CD8-positive, alpha-beta memory T cell (primary cell): ENCODE measurements around the gene OR51Q1. TPM values are rescaled to one million over a fixed set of nuclear protein-coding genes. Genes with fewer than 3 reads are reported as not detected.

Source experiments
- CTCF ChIA-PET: fragments of 350-600 bp; sonication (Branson Sonifier 250); formaldehyde crosslinking; loops from one replicate; lab custom pipeline; 2021; ENCODE audit warnings: antibody characterized with exemption; lab: Charles Lee
- POLR2A ChIA-PET: fragments of 350-600 bp; sonication (Branson Sonifier 250); formaldehyde crosslinking; loops from one replicate; lab custom pipeline; 2021; ENCODE audit warnings: antibody characterized with exemption; lab: Charles Lee
- DNase-seq, 5 donors: peaks; one replicate each; pipeline versions ENCODE4 v3.0.0 to v3.0.0-alpha.2; 2020 to 2022; ENCODE audit warnings: mixed read lengths in 1 of 5
- H3K27ac ChIP-seq: one replicate; pipeline ENCODE4 v1.7.0; 2013; ENCODE audit warnings: low read depth, mild to moderate bottlenecking, low read length, moderate library complexity
- H3K27me3 ChIP-seq: 2 replicates; pipeline ENCODE4 v1.7.0; 2013; ENCODE audit warnings: low read length, mild to moderate bottlenecking; ENCODE audit not compliant: insufficient read depth, poor library complexity, severe bottlenecking
- H3K36me3 ChIP-seq: 2 replicates; pipeline ENCODE4 v1.7.0; 2013; ENCODE audit warnings: mild to moderate bottlenecking, low read length, moderate library complexity; ENCODE audit not compliant: insufficient read depth
- H3K4me1 ChIP-seq: 2 replicates; pipeline ENCODE4 v1.7.0; 2013; ENCODE audit warnings: mild to moderate bottlenecking, low read length, moderate library complexity; ENCODE audit not compliant: insufficient read depth
- H3K4me3 ChIP-seq: 2 replicates; pipeline ENCODE4 v1.7.0; 2013; ENCODE audit warnings: mild to moderate bottlenecking, low read length
- H3K9me3 ChIP-seq: 2 replicates; pipeline ENCODE4 v1.7.0; 2013; ENCODE audit warnings: mild to moderate bottlenecking, low read length
- H3K27ac Mint-ChIP-seq, 8 donors: one replicate each; pipeline ENCODE4 v1.8.0; 2020 to 2021; ENCODE audit warnings: mixed read lengths in 8 of 8, mild to moderate bottlenecking in 6 of 8, inconsistent platforms in 3 of 8, moderate library complexity in 3 of 8
- H3K27me3 Mint-ChIP-seq, 2 donors: one replicate each; pipeline ENCODE4 v1.8.0; 2020 to 2021; ENCODE audit warnings: mixed read lengths in 2 of 2, mild to moderate bottlenecking in 1 of 2, moderate library complexity in 1 of 2
- H3K36me3 Mint-ChIP-seq, 3 donors: one replicate each; pipeline ENCODE4 v1.8.0; 2020 to 2021; ENCODE audit warnings: mixed read lengths in 3 of 3, inconsistent platforms in 1 of 3, mild to moderate bottlenecking in 1 of 3
- H3K4me1 Mint-ChIP-seq, 3 donors: one replicate each; pipeline ENCODE4 v1.8.0; 2020 to 2021; ENCODE audit warnings: mixed read lengths in 3 of 3, inconsistent platforms in 1 of 3, mild to moderate bottlenecking in 1 of 3
- H3K4me3 Mint-ChIP-seq, 7 donors: one replicate each; pipeline ENCODE4 v1.8.0; 2020 to 2021; ENCODE audit warnings: mixed read lengths in 7 of 7, mild to moderate bottlenecking in 6 of 7, moderate library complexity in 4 of 7, inconsistent platforms in 2 of 7
- H3K9me3 Mint-ChIP-seq, 5 donors: one replicate each; pipeline ENCODE4 v1.8.0; 2020 to 2022; ENCODE audit warnings: mixed read lengths in 5 of 5, mild to moderate bottlenecking in 3 of 5, moderate library complexity in 2 of 5, inconsistent platforms in 1 of 5
- polyA plus RNA-seq: library from polyadenylated mRNA; unstranded; fragments of 300-500 nt; fragmentation: Illumina TruSeq; gene quantifications from one replicate; pipeline ENCODE4 v1.2.3, GENCODE V29; 2021
- total RNA-seq, 2 experiments: library from RNA; stranded (reverse); gene quantifications; one replicate each; pipeline ENCODE4 v1.2.3, GENCODE V29; 2021

OR51Q1 gene
- total RNA-seq: not detected
- not detected for polyA plus RNA-seq

DNA sequence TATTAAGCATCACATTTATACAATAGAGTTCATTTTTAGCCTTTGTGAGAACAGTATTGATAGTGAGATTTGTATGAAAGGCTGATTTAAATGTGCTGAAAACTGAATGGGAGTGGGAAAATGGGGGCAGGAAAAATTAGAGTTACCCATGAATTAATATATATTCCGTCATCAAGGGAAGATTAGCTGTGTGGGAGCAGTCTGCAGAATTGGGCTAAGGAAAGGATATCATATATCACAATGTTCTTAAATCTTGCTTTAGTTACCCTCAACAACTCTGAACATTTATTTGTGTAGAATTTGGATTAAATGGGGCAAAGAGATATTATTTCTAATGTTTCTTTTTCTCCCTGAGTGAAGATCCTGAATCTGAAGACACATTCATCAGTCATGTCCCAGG is at the start of gene OR51Q1:
TSS of gene OR51Q1 (plus strand) at position 301 of the 400 bp plus-strand sequence. CDS start at position 391, 90 bp downstream.
- no peak within 1 kb of the TSS for H3K27ac Mint-ChIP-seq
- no peaks in the 10 kb centered on the region for H3K4me1 Mint-ChIP-seq
- Histone ChIP-seq H3K27me3 (no peaks in the 10 kb centered on the region), H3K27ac (no peak within 1 kb of the TSS), H3K4me1 (no peaks in the 10 kb centered on the region), H3K36me3 (no peaks in the 10 kb centered on the region), H3K4me3 (no peak within 1 kb of the TSS), H3K9me3 (no peaks in the 10 kb centered on the region)
- H3K9me3 Mint-ChIP-seq: peaks cover 0 to 3% (median 2%) of the 10 kb centered on the region in 5 donors
- ChIA-PET CTCF (no interaction called here), POLR2A (no interaction called here)
- H3K36me3 Mint-ChIP-seq: no peaks in the 10 kb centered on the region
- no peak for DNase-seq
- no peak within 1 kb of the TSS for H3K4me3 Mint-ChIP-seq
- peaks cover 4 to 23% of the 10 kb centered on the region in 2 donors for H3K27me3 Mint-ChIP-seq

GRCh38 chr11:5380740-5381342 is 41.1 kb upstream of the OR51Q1 start:
- H3K9me3 ChIP-seq: no peaks in the 10 kb centered on the region
- Mint-ChIP-seq H3K4me1 (no peaks in the 10 kb centered on the region), H3K27me3 (peaks cover 4 to 5% of the 10 kb centered on the region in 2 donors), H3K9me3 (no peaks in the 10 kb centered on the region), H3K27ac (no peak overlapping the region), H3K4me3 (no peak overlapping the region), H3K36me3 (no peaks in the 10 kb centered on the region)
- no peak for DNase-seq
- POLR2A ChIA-PET: no interaction called here
- no peaks in the 10 kb centered on the region for H3K36me3 ChIP-seq
- CTCF ChIA-PET: interaction anchor here (1.1 kb wide), 1 partner anchor 8 kb away, joined by 3 read pairs; no protein-coding TSS in a partner anchor
- no peaks in the 10 kb centered on the region for H3K27me3 ChIP-seq
- H3K4me1 ChIP-seq: no peaks in the 10 kb centered on the region
- H3K27ac ChIP-seq: no peak overlapping the region
- no peak overlapping the region for H3K4me3 ChIP-seq

- Histone ChIP-seq H3K36me3 (no peaks in the 10 kb centered on the region), H3K9me3 (no peaks in the 10 kb centered on the region), H3K4me3 (no peak within 1 kb of the TSS), H3K27me3 (no peaks in the 10 kb centered on the region), H3K4me1 (no peaks in the 10 kb centered on the region), H3K27ac (no peak within 1 kb of the TSS)
- CTCF ChIA-PET: no interaction called here
- no peak for DNase-seq
- Mint-ChIP-seq H3K4me1 (no peaks in the 10 kb centered on the region), H3K27ac (no peak within 1 kb of the TSS), H3K36me3 (no peaks in the 10 kb centered on the region), H3K27me3 (peaks cover 4 to 5% of the 10 kb centered on the region in 2 donors), H3K9me3 (no peaks in the 10 kb centered on the region), H3K4me3 (no peak within 1 kb of the TSS)
- POLR2A ChIA-PET: no interaction called here
These were observed 38.3 kb upstream of the OR51Q1 start, which contains the start of gene OR51M1 for GRCh38 chr11:5383576-5383975. Gene OR51M1 (plus strand): TSS chr11:5383812. CDS start chr11:5389399, 5,587 bp downstream.

DNA sequence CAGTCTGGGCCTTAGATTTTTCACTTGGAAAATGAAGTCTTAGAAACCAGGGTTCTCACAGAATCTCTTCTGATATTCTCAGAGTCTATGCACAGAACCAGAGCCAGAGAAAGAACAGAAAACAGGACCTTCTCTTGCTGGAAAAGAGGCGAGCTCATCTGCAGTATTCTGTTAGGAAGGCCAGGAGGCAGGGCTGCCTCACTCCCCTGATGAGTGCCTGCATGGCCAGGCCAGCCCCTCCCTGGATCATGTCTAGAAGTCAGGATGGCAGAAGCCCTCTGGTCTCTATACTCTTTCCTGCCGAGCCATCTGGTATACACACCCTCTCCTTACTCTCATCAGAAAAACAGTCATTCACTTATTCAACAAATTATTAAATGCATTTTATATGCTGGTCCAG is 37.6 kb upstream of the OR51Q1 start:
- no peaks in the 10 kb centered on the region for H3K9me3 Mint-ChIP-seq
- Histone ChIP-seq H3K4me3 (no peak overlapping the region), H3K27ac (no peak overlapping the region), H3K4me1 (no peaks in the 10 kb centered on the region), H3K36me3 (no peaks in the 10 kb centered on the region), H3K27me3 (no peaks in the 10 kb centered on the region), H3K9me3 (no peaks in the 10 kb centered on the region)
- H3K36me3 Mint-ChIP-seq: no peaks in the 10 kb centered on the region
- POLR2A ChIA-PET: no interaction called here
- DNase-seq: no peak
- no peaks in the 10 kb centered on the region for H3K4me1 Mint-ChIP-seq
- CTCF ChIA-PET: no interaction called here
- H3K27ac Mint-ChIP-seq: no peak overlapping the region
- no peak overlapping the region for H3K4me3 Mint-ChIP-seq
- peaks cover 4 to 5% of the 10 kb centered on the region in 2 donors for H3K27me3 Mint-ChIP-seq

DNA sequence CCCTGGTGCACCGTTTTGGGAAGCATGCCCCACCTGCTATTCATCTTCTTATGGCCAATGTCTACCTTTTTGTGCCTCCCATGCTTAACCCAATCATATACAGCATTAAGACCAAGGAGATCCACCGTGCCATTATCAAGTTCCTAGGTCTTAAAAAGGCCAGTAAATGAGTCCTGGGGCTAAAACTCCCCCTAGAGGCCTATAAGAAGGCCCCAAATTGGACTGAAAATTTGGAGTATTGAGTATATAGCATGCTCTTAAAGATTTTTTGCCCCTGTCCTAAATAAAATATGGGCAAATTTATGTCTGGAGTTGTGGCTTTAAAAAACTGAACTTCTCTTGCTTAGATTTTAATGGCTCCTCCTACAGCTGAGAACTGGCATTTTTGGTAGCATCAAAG is 31.7 kb upstream of the OR51Q1 start:
- CTCF ChIA-PET: no interaction called here
- DNase-seq: no peak
- Mint-ChIP-seq H3K36me3 (no peaks in the 10 kb centered on the region), H3K9me3 (no peaks in the 10 kb centered on the region), H3K27ac (no peak overlapping the region), H3K4me1 (no peaks in the 10 kb centered on the region), H3K27me3 (peaks cover 0 to under 1% of the 10 kb centered on the region in 2 donors), H3K4me3 (no peak overlapping the region)
- Histone ChIP-seq H3K27me3 (no peaks in the 10 kb centered on the region), H3K4me1 (no peaks in the 10 kb centered on the region), H3K27ac (no peak overlapping the region), H3K36me3 (no peaks in the 10 kb centered on the region), H3K4me3 (no peak overlapping the region), H3K9me3 (no peaks in the 10 kb centered on the region)
- POLR2A ChIA-PET: no interaction called here

- Histone ChIP-seq H3K4me1 (no peaks in the 10 kb centered on the region), H3K9me3 (no peaks in the 10 kb centered on the region), H3K4me3 (no peak overlapping the region), H3K27me3 (no peaks in the 10 kb centered on the region), H3K27ac (no peak overlapping the region), H3K36me3 (no peaks in the 10 kb centered on the region)
- H3K9me3 Mint-ChIP-seq: no peaks in the 10 kb centered on the region
- no peak for DNase-seq
- H3K4me1 Mint-ChIP-seq: no peaks in the 10 kb centered on the region
- H3K36me3 Mint-ChIP-seq: no peaks in the 10 kb centered on the region
- no peak overlapping the region for H3K4me3 Mint-ChIP-seq
- no peak overlapping the region for H3K27ac Mint-ChIP-seq
- H3K27me3 Mint-ChIP-seq: no peaks in the 10 kb centered on the region
- POLR2A ChIA-PET: no interaction called here
- CTCF ChIA-PET: no interaction called here
These were observed 27.8 kb upstream of the OR51Q1 start for GRCh38 chr11:5394091-5394490.

GRCh38 chr11:5398936-5399335 is 23.0 kb upstream of the OR51Q1 start:
- Mint-ChIP-seq H3K4me3 (no peak overlapping the region), H3K9me3 (no peaks in the 10 kb centered on the region), H3K27me3 (no peaks in the 10 kb centered on the region), H3K27ac (no peak overlapping the region), H3K36me3 (no peaks in the 10 kb centered on the region), H3K4me1 (no peaks in the 10 kb centered on the region)
- no peak for DNase-seq
- Histone ChIP-seq H3K27ac (no peak overlapping the region), H3K36me3 (no peaks in the 10 kb centered on the region), H3K4me1 (no peaks in the 10 kb centered on the region), H3K27me3 (no peaks in the 10 kb centered on the region), H3K9me3 (no peaks in the 10 kb centered on the region), H3K4me3 (no peak overlapping the region)
- POLR2A ChIA-PET: interaction anchor here (0.6 kb wide), 1 partner anchor 207 kb away, joined by 3 read pairs; no protein-coding TSS in a partner anchor
- CTCF ChIA-PET: no interaction called here

- Mint-ChIP-seq H3K27me3 (peaks cover 5 to 27% of the 10 kb centered on the region in 2 donors), H3K4me1 (no peaks in the 10 kb centered on the region), H3K9me3 (peaks cover 0 to 3% (median 0%) of the 10 kb centered on the region in 5 donors), H3K4me3 (no peak overlapping the region), H3K27ac (no peak overlapping the region), H3K36me3 (no peaks in the 10 kb centered on the region)
- H3K9me3 ChIP-seq: no peaks in the 10 kb centered on the region
- CTCF ChIA-PET: no interaction called here
- no peak overlapping the region for H3K27ac ChIP-seq
- no peak overlapping the region for H3K4me3 ChIP-seq
- POLR2A ChIA-PET: no interaction called here
- H3K4me1 ChIP-seq: no peaks in the 10 kb centered on the region
- H3K36me3 ChIP-seq: no peaks in the 10 kb centered on the region
- no peaks in the 10 kb centered on the region for H3K27me3 ChIP-seq
- DNase-seq: no peak
These were observed 16.7 kb upstream of the OR51Q1 start for GRCh38 chr11:5405173-5405572.
